ENCODE measurements around the gene SPATA31D1.
"Not testable (repeated sequence)": the region's sequence is repeated elsewhere in the genome, so short reads cannot be mapped to it uniquely, and the experiment has no call there.

Gene SPATA31D1

DNA sequence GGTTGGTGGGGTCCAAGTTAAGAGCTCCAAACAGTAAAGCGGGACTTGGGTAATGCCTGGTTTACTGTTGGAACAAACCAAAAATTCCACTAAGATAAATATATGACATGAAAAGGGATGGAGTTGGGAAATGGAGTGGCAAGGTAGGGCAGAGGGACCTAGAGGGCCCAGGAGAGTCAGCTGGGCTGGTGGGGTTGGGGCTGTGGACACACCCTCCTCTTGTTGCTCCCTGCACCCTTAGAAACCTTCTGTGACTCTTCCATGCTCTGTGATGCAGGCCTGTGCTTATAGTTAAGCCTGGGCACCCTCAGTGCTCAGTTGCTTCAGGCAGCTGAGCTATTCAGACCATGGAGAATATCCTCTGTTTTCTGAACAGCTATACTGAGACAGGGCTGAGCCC, at the start of gene SPATA31D1:
Gene SPATA31D1 (plus strand): TSS at position 301 of the 400 bp plus-strand sequence. CDS start 47 bp downstream, at position 348.
- FAIRE-seq: not testable (repeated sequence)

DNA sequence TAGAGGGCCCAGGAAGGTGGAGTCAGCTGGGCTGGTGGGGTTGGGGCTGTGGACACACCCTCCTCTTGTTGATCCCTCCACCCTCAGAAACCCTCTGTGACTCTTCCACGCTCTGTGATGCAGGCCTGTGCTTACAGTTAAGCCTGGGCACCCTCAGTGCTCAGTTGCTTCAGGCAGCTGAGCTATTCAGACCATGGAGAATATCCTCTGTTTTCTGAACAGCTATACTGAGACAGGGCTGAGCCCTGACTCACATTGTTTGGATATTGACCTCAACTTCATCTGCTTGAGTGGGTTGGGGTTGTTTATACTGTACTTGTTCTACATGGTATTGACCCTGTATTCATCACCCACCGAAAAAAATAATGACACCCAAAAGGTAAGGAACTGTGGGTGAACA, 45.2 kb upstream of the SPATA31D1 start, which contains the start of gene SPATA31D3:
Gene SPATA31D3 (plus strand): TSS at position 108 of the 400 bp plus-strand sequence. CDS start 86 bp downstream, at position 194.
- not testable (repeated sequence) for FAIRE-seq; DNase-seq (ENCODE audit: insufficient read length, low spot score)

More for the DNA sequence above, at the start of gene SPATA31D1:
- not testable (repeated sequence) for DNase-seq (ENCODE audit: insufficient read length, low spot score)

DNA sequence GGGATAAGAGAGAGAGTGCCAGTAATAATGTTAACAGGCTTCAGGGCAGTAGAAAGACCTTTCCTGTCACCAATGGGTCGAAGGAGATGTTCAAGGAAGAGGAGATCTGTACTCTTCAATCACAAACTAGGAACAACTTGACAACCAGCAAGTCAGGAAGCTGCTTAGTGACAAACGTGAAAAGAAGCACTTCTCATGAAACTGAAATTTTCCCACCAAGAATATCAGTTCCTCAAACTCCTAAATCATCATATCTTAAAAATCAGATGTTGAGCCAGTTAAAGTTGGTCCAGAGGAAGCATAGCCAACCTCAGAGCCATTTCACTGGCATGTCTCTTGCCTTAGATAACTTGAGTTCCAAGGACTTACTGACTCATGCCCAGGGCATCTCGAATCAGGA, 39.9 kb upstream of the SPATA31D1 start:
- DNase-seq (ENCODE audit: insufficient read length, low spot score); FAIRE-seq: not testable (repeated sequence)

DNA sequence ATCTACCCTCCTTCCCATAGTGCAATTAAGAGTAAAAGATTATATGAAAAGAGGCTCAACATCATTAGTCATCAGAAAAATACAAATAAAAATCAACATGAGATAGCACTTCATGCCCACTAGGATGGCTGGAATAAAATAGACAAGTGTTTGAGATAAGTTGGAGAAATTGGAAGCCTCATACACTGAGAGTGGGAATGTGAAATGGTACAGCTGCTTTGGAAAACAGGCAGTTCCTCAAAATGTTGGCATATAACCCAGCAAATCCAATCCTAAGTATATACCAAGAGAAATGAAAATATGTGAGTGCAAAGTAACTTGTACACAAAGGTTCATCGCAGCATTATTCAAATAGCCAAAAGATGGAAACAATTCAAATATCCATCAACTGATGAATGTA, 35.5 kb upstream of the SPATA31D1 start:
- DNase-seq (ENCODE audit: insufficient read length, low spot score) (no peak), FAIRE-seq (no peak)

DNA sequence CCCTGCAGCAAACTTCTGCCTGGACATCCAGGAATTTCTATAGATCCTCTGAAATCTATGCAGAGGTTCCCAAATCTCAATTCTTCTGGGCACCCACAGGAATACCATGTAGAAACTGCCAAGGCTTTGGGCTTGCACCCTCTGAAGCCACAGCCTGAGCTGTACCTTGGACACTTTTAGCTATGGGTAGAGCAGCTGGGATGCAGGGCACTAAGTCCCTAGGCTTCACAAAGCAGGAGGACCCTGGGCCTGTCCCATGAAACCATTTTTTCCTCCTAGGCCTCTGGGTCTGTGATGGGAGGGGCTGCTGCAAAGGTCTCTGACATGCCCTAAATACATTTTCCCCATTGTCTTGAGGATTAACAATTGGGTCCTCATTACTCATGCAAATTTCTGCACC, 32.9 kb upstream of the SPATA31D1 start:
- FAIRE-seq: no peak

DNA sequence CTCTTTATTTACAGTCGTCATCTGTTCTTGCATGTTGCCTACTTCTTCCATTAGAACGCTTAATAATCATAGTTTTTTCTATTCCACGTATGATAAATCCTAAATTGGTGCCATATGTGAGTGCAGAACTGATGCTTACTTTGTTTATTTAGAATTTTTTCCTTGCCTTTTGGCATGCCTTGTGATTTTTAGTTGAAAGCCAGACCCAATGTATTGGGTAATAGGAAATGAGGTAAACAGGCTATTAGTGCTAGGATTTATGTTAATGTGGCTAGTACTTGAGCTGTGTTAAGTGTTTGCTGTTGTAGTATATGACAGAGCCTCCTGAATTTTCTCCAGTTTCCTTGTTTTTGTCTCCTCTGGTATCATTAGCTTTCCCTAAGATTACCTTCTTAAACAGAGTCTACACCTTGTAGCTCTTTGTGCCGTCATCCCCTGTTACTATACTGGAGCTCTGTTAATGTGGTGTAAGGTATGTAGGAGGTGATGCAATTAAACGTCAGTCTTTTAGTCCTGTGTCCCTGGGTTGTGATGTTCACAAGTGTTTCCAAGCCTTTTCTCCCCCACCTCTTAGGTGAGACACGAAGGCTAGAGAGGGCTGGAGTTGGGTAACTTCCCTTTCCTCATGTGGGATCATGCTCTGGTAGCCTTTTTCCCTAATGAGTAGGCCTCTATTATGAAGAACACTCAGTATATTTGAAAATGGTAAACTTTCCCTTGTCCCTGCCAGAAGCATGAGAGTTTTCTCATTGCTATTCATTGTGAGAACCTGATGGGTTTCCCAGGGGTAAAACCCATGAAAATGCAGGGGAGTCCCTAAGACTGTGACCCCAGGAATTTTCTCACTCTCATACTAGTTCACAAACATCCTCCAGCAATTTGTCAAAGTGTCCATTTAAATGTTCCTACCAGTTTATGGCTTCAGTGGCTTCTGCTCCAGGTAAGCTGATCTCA, 24.1 kb upstream of the SPATA31D1 start:
- FAIRE-seq: no peak
- DNase-seq (ENCODE audit: insufficient read length, low spot score): no peak

More for the DNA sequence above, 32.9 kb upstream of the SPATA31D1 start:
- no peak for DNase-seq (ENCODE audit: insufficient read length, low spot score)

DNA sequence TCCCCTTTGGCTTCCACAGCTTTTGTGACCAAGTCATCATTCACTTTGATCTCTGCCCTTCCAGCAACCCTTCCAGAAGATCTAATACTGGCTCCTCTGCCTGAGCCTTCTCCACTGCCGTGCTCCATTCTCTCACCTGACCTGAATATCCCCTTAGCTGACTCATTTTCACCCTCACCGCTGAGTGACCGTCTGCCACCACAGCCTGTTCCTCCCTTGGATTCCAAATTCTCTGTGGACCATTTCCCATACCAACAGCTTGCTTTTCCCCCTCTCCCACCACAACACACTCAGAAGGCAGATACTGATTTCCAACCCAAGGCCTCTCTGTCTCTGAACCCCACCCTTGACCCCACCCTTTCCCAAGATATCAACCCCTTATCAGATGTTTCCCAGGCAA, 20.5 kb upstream of the SPATA31D1 start:
- FAIRE-seq (no peak), DNase-seq (ENCODE audit: insufficient read length, low spot score) (no peak)

DNA sequence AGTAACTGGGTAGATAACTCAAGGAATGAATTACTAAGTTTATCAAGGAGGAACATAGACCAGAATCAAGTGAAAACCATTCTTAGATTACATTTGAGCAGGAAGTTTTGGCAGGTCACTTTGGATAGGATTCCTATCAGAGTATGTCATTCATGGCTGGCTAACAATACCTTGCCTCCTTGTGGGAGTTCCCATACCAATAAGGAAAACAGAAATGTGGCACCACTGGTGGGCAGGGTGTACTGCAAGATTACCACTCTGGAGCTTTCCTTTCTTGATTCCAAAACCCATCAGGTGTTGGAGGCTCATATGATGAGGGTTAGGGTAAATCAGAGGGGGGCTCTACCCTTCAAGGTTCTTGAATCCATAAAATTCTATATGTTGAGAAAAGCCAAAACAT, 18.6 kb upstream of the SPATA31D1 start:
- DNase-seq (ENCODE audit: insufficient read length, low spot score) (no peak), FAIRE-seq (no peak)

DNA sequence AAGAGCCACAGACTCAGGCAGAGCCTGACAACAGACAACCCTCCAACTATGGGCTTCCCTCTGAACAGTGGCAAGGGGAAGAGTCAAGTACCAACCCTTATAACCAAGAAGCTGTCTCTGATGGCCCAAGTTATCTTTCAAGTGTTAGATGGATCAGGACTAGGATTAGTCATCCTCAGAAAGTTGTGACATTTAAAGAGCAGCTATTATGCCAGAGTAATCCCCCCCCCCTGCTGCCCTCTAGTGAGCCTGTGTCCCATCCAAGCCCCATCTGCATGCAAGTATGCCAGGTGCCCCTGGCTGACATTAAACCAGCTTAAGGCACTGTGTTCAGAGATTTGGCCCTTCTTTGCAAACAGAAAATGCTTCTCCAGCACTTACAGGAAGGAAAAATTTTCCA, 16.8 kb upstream of the SPATA31D1 start:
- DNase-seq (ENCODE audit: insufficient read length, low spot score): no peak
- no peak for FAIRE-seq

DNA sequence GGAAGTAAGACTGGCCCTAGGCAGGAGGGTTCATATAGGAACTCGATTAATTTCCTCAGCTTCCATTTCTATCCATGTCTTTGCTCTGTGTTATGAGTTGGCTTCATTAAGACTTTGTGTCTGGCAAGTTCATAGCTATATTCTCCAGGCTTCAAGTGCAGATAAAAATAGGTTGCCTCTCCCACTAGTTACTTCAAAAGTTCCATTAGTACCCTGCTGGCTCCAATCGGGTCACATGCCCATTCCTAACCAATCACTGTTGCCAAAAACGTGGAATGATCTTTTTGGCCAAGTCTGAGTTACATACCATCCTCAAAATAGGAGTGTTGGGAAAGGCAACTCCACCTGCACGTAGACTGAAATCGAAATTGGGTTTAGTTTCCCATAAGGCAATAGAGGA, 13.8 kb upstream of the SPATA31D1 start:
- no peak for FAIRE-seq

DNA sequence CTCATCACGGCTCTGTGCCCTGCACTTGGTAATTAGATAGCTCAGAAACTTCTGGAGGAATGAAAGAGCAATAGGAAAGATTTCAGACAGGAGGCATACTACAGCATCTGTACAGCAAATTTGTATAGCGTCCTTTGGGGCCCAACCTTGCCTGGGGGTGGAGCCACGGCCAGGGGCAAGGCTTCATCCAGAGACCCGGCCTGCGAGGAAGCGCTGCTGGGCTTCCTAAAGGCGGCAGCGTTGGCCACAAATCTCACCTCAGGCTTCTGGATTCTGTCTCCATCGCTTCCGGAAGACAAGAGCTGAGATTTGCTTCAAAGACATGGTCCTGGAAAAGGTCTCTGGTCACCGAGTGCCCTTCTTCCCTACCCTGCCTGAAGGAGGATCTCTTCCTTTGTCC, 12.2 kb upstream of the SPATA31D1 start:
- DNase-seq (ENCODE audit: insufficient read length, low spot score) (no peak), FAIRE-seq (no peak)

More for the DNA sequence above, 13.8 kb upstream of the SPATA31D1 start:
- no peak for DNase-seq (ENCODE audit: insufficient read length, low spot score)

DNA sequence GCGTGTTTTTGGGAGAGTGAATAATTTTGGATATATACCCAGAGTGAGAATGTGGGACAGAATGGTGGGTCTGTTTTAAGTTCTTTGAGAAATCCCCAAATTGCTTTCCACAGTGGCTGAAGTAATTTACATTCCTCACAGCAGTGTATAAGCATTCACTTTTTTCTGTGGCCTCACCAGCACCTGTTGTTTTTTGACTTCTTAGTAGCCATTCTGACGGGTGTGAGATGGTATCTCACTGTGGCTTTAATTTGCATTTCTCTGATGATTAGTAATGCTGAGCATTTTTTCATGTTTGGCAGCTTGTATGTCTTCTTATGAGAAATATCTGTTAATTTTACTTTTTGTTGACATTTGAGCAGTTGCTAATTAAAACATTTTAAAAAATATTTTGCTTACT, 9.4 kb upstream of the SPATA31D1 start:
- FAIRE-seq (no peak), DNase-seq (ENCODE audit: insufficient read length, low spot score) (no peak)

DNA sequence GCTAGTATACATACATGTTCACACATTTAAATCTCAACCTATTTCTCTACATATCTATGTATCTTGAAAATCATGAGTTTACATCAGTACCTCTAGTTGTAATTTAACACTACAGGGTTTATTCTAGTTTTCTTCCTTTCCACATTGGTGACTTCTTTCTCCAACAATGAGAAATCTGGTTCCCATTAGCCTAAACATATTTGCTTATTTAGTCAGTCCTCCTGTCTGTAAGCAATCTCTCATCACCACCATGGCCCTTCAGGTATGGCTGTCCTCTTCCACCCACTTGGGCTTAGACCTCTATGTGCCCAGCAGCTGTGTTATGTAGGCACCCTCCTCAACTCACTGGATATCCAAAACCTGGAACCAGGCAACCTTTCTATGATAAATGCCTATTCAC, 8.0 kb upstream of the SPATA31D1 start:
- no peak for FAIRE-seq
- DNase-seq (ENCODE audit: insufficient read length, low spot score): no peak

DNA sequence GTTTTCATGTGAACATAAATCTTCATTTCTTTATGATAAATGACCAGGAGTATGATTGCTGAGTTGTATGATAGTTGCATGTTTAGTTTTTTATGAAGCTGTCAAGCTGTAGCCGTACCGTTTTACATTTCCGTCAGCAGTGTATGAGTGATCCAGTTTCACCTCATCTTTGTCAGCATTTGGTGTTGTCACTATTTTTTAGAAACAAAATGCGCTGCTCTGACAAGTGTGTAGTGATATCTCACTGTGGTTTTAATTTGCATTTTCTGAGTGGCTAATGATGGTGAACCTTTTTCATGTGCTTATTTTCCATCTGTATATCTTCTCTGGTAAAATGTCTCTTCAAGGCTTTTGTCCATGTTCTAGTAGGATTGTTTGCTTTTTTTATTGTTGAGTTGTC, 6.7 kb upstream of the SPATA31D1 start:
- DNase-seq (ENCODE audit: insufficient read length, low spot score) (no peak), FAIRE-seq (no peak)

DNA sequence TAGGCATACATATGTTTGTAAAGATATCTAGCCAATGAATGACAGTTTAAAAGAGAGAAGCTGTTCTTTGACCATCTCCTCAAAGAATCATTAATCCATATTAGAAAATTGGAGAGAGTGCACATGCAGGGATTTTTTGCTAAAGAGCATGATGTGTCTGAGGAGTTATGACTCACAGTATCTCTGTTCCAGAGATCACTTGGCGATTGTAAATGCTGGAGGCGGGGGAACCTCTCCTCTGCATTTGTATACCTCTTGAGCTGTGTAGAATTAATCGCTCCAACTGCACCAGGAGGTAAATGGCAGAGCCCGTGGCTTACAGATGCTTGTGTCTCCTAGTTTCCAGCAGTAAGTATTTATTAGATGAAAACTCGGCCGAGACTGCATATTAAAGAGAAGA, 3.6 kb upstream of the SPATA31D1 start:
- FAIRE-seq: no peak
- no peak for DNase-seq (ENCODE audit: insufficient read length, low spot score)

DNA sequence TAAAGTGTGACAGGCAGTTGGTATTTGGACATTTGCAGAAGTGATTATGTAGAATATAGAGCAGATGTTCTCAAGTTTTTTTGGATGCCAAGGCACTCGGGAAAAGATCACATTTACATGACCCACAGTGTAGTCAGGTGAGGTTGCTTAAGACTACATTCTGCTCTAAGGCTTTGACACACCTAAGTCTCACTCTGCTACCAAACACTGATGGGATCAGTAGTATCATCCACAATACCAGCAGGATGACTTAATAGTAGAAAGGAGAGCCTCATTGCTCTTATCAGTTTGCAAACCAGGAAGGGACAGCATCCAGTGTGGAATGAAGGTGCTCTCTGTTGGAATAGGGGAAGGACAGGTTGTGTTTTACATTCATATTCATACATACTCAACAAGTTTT, 2.5 kb upstream of the SPATA31D1 start:
- DNase-seq (ENCODE audit: insufficient read length, low spot score) (no peak), FAIRE-seq (no peak)

DNA sequence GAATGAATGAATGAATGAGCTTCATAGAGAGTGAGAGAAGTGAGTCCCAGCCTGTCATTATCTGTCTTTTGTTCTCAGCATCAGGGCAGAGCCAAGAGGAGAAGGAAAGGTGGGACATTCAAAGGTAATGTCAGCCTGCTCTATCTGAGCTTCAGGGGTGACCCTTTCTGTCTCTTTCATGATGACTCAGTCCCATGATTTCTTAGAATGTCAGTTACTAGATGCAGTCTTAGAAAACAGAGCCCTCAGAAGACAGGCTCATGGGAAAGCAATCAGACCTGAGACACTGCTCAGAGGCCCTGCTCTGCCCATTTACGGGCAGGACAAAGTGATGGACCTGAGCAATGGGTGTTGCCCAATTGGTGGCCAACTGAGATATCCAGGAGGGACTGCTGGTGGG, 1.1 kb downstream of the SPATA31D1 start:
- DNase-seq (ENCODE audit: insufficient read length, low spot score) (no peak), FAIRE-seq (no peak)

DNA sequence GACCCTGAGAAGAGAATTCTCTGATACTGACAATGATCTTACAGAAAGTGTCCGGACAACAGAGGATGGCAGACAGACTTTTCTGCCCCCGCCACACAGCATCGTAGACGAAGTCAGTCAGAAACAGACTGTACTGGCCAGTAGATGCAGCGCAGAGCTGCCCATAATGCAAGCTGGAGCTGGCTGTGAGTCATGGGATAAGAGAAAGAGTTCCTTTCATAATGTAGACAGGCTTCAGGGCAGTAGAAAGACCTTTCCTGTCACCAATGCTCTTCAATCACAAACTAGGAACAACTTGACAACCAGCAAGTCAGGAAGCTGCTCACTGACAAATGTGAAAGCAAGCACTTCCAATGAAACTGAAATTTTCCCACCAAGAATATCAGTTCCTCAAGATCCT, 5.1 kb downstream of the SPATA31D1 start:
- FAIRE-seq (no peak), DNase-seq (ENCODE audit: insufficient read length, low spot score) (no peak)

DNA sequence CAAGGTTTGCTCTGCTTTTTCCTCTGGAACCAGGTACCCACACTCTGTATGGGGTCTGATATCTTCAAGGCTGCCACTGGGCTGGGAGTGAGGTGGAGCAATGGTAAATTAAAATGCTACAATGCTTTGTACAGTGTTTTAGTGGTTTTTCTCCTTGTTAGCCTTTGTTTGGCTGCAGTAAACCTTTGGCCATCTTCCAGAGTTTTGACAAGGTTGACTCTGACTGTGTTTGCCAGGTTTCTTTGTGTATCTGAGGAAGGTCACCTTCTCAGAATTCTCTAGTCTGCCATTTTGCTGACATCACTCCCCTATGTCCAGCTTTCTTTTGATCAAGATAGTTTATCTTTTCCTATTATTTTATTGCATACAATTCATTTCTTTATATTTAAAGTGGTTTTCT, 11.2 kb downstream of the SPATA31D1 start:
- FAIRE-seq (no peak), DNase-seq (ENCODE audit: insufficient read length, low spot score) (no peak)

DNA sequence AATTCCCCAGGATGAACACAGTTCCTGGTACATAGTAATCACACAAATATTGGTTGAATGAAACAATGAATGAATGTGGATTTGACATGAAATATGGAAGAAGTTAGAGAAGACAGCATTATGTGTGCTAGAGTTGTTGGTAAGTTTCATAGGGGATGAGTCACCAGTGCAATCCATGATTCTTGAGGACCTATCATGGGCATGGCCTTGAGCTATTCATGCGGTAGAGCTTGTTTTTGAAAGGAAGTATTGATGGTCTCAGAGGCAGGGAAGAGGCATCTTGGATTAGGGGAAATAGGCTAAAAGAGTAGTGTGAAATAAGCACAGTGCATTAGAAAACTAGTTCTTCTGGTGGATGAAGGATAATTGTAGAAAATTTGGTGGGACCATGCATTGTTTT, 22.1 kb downstream of the SPATA31D1 start:
- FAIRE-seq: no peak
- DNase-seq (ENCODE audit: insufficient read length, low spot score): no peak

DNA sequence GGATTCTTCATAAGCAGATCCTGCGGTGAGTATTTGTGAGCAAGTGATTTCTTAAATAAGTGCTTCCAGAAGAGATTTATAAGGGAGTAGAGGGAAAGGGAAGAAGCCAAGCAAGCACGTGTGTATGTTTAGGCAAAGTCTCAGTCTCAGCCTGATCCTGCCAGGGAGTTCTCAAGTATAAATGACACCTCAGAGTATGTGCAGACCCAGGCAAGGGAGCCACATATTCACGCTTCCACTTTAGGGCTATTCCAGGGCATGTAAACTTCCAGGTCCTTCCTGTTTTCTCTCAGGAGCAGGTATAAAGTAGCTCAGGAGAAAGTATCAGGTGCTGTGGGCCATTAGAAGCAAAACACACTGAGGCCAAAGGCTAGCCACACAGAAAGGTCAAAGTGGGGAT, 22.6 kb downstream of the SPATA31D1 start:
- DNase-seq (ENCODE audit: insufficient read length, low spot score): no peak
- FAIRE-seq: no peak

DNA sequence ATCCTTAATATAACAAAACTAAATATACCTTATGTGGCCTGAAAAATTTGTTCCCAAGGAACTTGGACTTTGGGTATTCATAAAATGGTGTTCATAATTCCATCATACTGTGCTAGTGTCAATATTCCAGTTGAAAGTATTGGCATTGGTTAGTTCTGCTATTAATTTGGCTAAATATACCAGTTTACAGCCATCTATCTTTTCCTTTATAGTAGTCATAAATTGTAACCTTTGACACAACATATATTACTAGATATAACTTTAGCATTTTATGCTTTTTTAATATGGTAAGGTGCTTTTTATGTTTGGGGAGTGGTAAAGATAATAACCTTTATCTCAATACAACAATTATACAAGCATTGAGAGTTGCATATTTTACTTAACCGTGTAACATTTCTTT, 23.7 kb downstream of the SPATA31D1 start:
- no peak for FAIRE-seq
- no peak for DNase-seq (ENCODE audit: insufficient read length, low spot score)

Measured in HTR-8/SVneo (cell line).